Measurements from ENCODE around the gene GLMN. TPM values are rescaled to one million over a fixed set of nuclear protein-coding genes. Genes with fewer than 3 reads are reported as not detected.

Gene GLMN
- polyA plus RNA-seq, 3 donors, result 2.1 to 4.1 (median 2.6) TPM

DNA sequence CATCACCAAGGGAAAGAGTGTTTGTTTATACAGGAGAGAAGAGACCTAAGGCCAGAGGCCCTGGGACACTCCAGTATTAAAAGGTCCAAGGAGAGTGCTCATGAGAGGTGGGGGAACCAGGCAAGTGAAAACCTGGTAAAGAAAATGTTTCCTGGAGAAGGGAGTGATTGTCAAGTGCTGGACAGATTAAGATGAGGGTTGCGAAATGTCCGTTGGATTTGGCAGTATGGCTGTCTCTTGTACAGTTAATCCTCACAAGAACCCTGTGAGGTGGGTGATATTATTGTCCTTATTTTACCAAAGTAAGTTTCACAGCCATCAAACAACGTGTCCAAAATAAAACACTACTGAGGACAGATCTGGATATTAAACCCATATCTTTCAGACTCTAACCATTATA, 44.3 kb upstream of the GLMN start:
- no peaks in the 10 kb centered on the region for H3K4me1 ChIP-seq (ENCODE audit: control insufficient read depth in 1 of 2, insufficient read depth in 2 of 2, low read length in 2 of 2)
- intact Hi-C loops (cut with micrococcal nuclease), result no loop called here
- TF ChIP-seq, protein P1, sequence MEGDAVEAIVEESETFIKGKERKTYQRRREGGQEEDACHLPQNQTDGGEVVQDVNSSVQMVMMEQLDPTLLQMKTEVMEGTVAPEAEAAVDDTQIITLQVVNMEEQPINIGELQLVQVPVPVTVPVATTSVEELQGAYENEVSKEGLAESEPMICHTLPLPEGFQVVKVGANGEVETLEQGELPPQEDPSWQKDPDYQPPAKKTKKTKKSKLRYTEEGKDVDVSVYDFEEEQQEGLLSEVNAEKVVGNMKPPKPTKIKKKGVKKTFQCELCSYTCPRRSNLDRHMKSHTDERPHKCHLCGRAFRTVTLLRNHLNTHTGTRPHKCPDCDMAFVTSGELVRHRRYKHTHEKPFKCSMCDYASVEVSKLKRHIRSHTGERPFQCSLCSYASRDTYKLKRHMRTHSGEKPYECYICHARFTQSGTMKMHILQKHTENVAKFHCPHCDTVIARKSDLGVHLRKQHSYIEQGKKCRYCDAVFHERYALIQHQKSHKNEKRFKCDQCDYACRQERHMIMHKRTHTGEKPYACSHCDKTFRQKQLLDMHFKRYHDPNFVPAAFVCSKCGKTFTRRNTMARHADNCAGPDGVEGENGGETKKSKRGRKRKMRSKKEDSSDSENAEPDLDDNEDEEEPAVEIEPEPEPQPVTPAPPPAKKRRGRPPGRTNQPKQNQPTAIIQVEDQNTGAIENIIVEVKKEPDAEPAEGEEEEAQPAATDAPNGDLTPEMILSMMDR (IDR thresholded peaks at IDR 0.05), result no peak
- Mint-ChIP-seq H3K4me3 (no peak overlapping the region), H3K36me3 (peaks cover 38 to 45% of the 10 kb centered on the region in 2 donors), H3K27ac (no peak overlapping the region), H3K4me1 (no peaks in the 10 kb centered on the region), H3K27me3 (ENCODE audit: low read depth in 3 of 3) (no peaks in the 10 kb centered on the region), H3K9me3 (peaks cover 0 to 2% (median 0%) of the 10 kb centered on the region in 7 donors)
- H3K9me3 ChIP-seq (replicated peaks in 1 of 2; ENCODE audit: control insufficient read depth in 1 of 2, insufficient read depth in 1 of 2, low read length in 2 of 2), result no peaks in the 10 kb centered on the region
- H3K4me2 ChIP-seq (replicated peaks; ENCODE audit: extremely low read depth, low read length, poor library complexity, severe bottlenecking), result no peak overlapping the region
- H3K4me3 ChIP-seq (replicated peaks in 1 of 3; ENCODE audit: low read depth in 2 of 3, low read length in 3 of 3), result no peak overlapping the region
- no peak for DNase-seq
- no peaks in the 10 kb centered on the region for H3K27me3 ChIP-seq (ENCODE audit: control insufficient read depth in 2 of 2, insufficient read depth in 2 of 2, low read length in 2 of 2)
- H3K27ac ChIP-seq (ENCODE audit: low read depth in 1 of 2, low read length in 2 of 2), result no peak overlapping the region
- H3K79me2 ChIP-seq (ENCODE audit: insufficient read depth, low read length), result no peaks in the 10 kb centered on the region
- H3K36me3 ChIP-seq (replicated peaks in 1 of 2; ENCODE audit: control insufficient read depth in 1 of 2, insufficient read depth in 2 of 2, low read length in 2 of 2), result peaks cover 10 to 42% of the 10 kb centered on the region in 2 donors
- H4K20me1 ChIP-seq (ENCODE audit: insufficient read depth, low read length), result no peaks in the 10 kb centered on the region
- no CpG with 5 or more reads among the region's 3 CpGs for WGBS (ENCODE audit: insufficient coverage)
- H2AFZ ChIP-seq (ENCODE audit: insufficient read depth, low read depth, low read length, poor library complexity, severe bottlenecking), result no peak overlapping the region
- H3K9ac ChIP-seq (ENCODE audit: insufficient read depth, low read length, poor library complexity, severe bottlenecking), result no peak overlapping the region

DNA sequence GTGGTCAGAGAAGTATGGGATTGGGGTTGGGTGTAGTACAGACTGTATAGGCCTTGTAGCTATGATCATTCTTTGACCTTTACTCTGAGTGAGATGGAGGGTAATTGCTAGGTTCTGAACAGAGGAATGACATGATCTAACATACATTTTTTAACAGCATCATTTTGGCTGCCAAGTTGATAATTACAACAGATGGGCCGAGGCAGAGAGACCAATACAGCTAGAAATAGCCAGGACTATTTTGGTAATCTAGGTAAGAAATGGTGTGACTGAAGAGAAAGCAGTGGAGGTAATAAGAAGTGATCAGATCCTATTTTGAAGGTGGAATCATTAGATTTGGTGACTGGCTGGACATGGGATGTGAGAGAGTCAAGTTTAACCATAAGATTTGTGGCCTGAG, 43.6 kb upstream of the GLMN start:
- TF ChIP-seq, protein P1 (IDR thresholded peaks at IDR 0.05), result no peak
- no peaks in the 10 kb centered on the region for H3K9me3 ChIP-seq (replicated peaks in 1 of 2; ENCODE audit: control insufficient read depth in 1 of 2, insufficient read depth in 1 of 2, low read length in 2 of 2)
- peaks cover 34 to 42% of the 10 kb centered on the region in 2 donors for H3K36me3 Mint-ChIP-seq
- H3K9ac ChIP-seq (ENCODE audit: insufficient read depth, low read length, poor library complexity, severe bottlenecking), result no peak overlapping the region
- H3K9me3 Mint-ChIP-seq, result peaks cover 0 to 2% (median 0%) of the 10 kb centered on the region in 7 donors
- WGBS (ENCODE audit: insufficient coverage), result 83% methylated on average over 1 of the region's 1 CpG
- intact Hi-C loops (cut with micrococcal nuclease), result no loop called here
- no peaks in the 10 kb centered on the region for H3K27me3 Mint-ChIP-seq (ENCODE audit: low read depth in 3 of 3)
- H3K4me1 ChIP-seq (ENCODE audit: control insufficient read depth in 1 of 2, insufficient read depth in 2 of 2, low read length in 2 of 2), result no peaks in the 10 kb centered on the region
- no peak overlapping the region for H3K4me3 ChIP-seq (replicated peaks in 1 of 3; ENCODE audit: low read depth in 2 of 3, low read length in 3 of 3)
- H3K27me3 ChIP-seq (ENCODE audit: control insufficient read depth in 2 of 2, insufficient read depth in 2 of 2, low read length in 2 of 2), result no peaks in the 10 kb centered on the region
- H3K27ac Mint-ChIP-seq, result no peak overlapping the region
- H3K79me2 ChIP-seq (ENCODE audit: insufficient read depth, low read length), result no peaks in the 10 kb centered on the region
- no peak overlapping the region for H3K4me2 ChIP-seq (replicated peaks; ENCODE audit: extremely low read depth, low read length, poor library complexity, severe bottlenecking)
- H3K4me3 Mint-ChIP-seq, result no peak overlapping the region
- no peak for DNase-seq
- H3K4me1 Mint-ChIP-seq, result no peaks in the 10 kb centered on the region
- no peak overlapping the region for H2AFZ ChIP-seq (ENCODE audit: insufficient read depth, low read depth, low read length, poor library complexity, severe bottlenecking)
- peaks cover 8 to 39% of the 10 kb centered on the region in 2 donors for H3K36me3 ChIP-seq (replicated peaks in 1 of 2; ENCODE audit: control insufficient read depth in 1 of 2, insufficient read depth in 2 of 2, low read length in 2 of 2)
- no peaks in the 10 kb centered on the region for H4K20me1 ChIP-seq (ENCODE audit: insufficient read depth, low read length)
- no peak overlapping the region for H3K27ac ChIP-seq (ENCODE audit: low read depth in 1 of 2, low read length in 2 of 2)
